Breast epithelium (tissue), 3 donors: ENCODE measurements around the gene SERPINB2.

Experiments
- CTCF ChIP-seq, 3 donors: fragments of 450-650 bp; IDR thresholded peaks; one replicate each; pipeline ENCODE4 v1.5.1; 2016 to 2017; ENCODE audit warnings: antibody characterized with exemption in 3 of 3, mild to moderate bottlenecking in 3 of 3, moderate library complexity in 3 of 3
- POLR2A ChIP-seq: fragments of 450-650 bp; IDR thresholded peaks from one replicate; pipeline ENCODE4 v1.6.1; 2016; ENCODE audit warnings: antibody characterized with exemption, mild to moderate bottlenecking, moderate library complexity
- POLR2AphosphoS5 ChIP-seq, 3 donors: sonication (generic); formaldehyde crosslinking; IDR thresholded peaks; one replicate each; pipeline ENCODE4 v1.6.1; 2017; ENCODE audit warnings: antibody characterized with exemption in 3 of 3

- TF ChIP-seq CTCF (IDR thresholded peaks at IDR 0.05) = no peak
- TF ChIP-seq POLR2AphosphoS5 (IDR thresholded peaks at IDR 0.05) = no peak
- TF ChIP-seq POLR2A = no peak
These were observed 14.9 kb upstream of the SERPINB2 start for GRCh38 chr18:63872586-63872985.
